ENCODE measurements around the gene MCTS1.
"Not testable (repeated sequence)": the region's sequence is repeated elsewhere in the genome, so short reads cannot be mapped to it uniquely, and the experiment has no call there.

Gene MCTS1

GRCh38 chrX:120570011-120570600, 33.8 kb upstream of the MCTS1 start:
- Histone ChIP-seq H3K4me3 (ENCODE audit: low read length) (no peak overlapping the region), H3K9ac (ENCODE audit: low read length) (no peak overlapping the region), H3K27me3 (ENCODE audit: control insufficient read depth, insufficient read depth, low read length) (no peaks in the 10 kb centered on the region), H3K4me1 (ENCODE audit: control insufficient read depth, low read depth, low read length) (no peaks in the 10 kb centered on the region), H3K36me3 (ENCODE audit: control insufficient read depth, low read depth, low read length) (no peaks in the 10 kb centered on the region), H3K9me3 (ENCODE audit: control insufficient read depth, low read depth, low read length) (peaks cover 12% of the 10 kb centered on the region), H3K27ac (ENCODE audit: low read length) (no peak overlapping the region)

DNA sequence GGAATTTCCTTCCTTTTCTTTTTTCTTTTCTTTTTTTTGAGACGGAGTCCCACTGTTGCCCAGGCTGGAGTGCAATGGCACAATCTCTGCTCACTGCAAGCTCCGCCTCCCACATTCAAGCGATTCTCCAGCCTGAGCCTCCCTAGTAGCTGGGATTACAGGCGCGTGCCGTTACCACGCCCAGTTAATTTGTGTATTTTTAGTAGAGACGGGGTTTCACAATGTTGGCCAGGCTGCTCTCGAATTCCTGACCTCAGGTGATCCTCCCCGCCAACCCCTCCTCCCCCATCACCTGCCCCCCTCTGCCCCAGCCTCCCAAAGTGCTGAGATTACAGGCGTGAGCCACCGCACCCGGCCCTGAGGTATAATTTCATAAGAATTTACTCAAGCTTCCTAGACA, 30.1 kb upstream of the MCTS1 start:
- H3K9ac ChIP-seq (ENCODE audit: low read length); H3K4me1 ChIP-seq (ENCODE audit: control insufficient read depth, low read depth, low read length); H3K36me3 ChIP-seq (ENCODE audit: control insufficient read depth, low read depth, low read length); H3K27ac ChIP-seq (ENCODE audit: low read length); H3K27me3 ChIP-seq (ENCODE audit: control insufficient read depth, insufficient read depth, low read length); H3K4me3 ChIP-seq (ENCODE audit: low read length): not testable (repeated sequence)
- peaks cover 14% of the 10 kb centered on the region for H3K9me3 ChIP-seq (ENCODE audit: control insufficient read depth, low read depth, low read length)

- no peaks in the 10 kb centered on the region for H3K36me3 ChIP-seq (ENCODE audit: control insufficient read depth, low read depth, low read length)
- H3K27me3 ChIP-seq (ENCODE audit: control insufficient read depth, insufficient read depth, low read length) = no peaks in the 10 kb centered on the region
- H3K4me3 ChIP-seq (ENCODE audit: low read length) = no peak overlapping the region
- H3K27ac ChIP-seq (ENCODE audit: low read length) = no peak overlapping the region
- no peak overlapping the region for H3K9ac ChIP-seq (ENCODE audit: low read length)
- H3K9me3 ChIP-seq (ENCODE audit: control insufficient read depth, low read depth, low read length) = peaks cover 14% of the 10 kb centered on the region
- no peaks in the 10 kb centered on the region for H3K4me1 ChIP-seq (ENCODE audit: control insufficient read depth, low read depth, low read length)
Measured at GRCh38 chrX:120575379-120576114, 28.4 kb upstream of the MCTS1 start.

- Histone ChIP-seq H3K27me3 (ENCODE audit: control insufficient read depth, insufficient read depth, low read length) (no peaks in the 10 kb centered on the region), H3K27ac (ENCODE audit: low read length) (no peak overlapping the region), H3K4me1 (ENCODE audit: control insufficient read depth, low read depth, low read length) (no peaks in the 10 kb centered on the region), H3K4me3 (ENCODE audit: low read length) (no peak overlapping the region), H3K36me3 (ENCODE audit: control insufficient read depth, low read depth, low read length) (no peaks in the 10 kb centered on the region), H3K9me3 (ENCODE audit: control insufficient read depth, low read depth, low read length) (peaks cover 3% of the 10 kb centered on the region), H3K9ac (ENCODE audit: low read length) (no peak overlapping the region)
Measured at GRCh38 chrX:120585702-120586101, 18.2 kb upstream of the MCTS1 start.

DNA sequence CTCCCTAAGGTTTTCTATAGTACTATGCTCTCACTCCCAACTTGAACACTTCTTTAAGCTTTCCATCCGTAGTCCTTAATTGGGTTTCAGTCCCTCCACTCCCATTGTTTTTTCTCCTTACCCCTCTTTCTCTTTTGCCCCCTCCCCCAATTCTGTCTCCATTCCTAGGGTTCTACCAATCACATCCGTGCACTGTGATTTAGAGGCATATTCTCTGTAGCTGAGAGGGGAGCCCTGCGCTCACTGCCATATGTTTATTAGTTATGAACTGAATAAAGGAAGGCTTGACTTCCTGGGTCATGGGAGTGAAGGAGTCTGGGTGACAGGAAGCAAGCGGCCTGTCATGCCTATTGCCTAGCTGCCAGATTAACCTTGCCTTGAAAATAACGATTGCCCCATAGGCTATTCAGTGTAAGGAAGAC, 471 bp downstream of the MCTS1 start:
- H3K4me1 ChIP-seq (ENCODE audit: control insufficient read depth, low read depth, low read length) = no peaks in the 10 kb centered on the region
- H3K9ac ChIP-seq (ENCODE audit: low read length) = peak overlapping the region; percentile 62
- no peaks in the 10 kb centered on the region for H3K27me3 ChIP-seq (ENCODE audit: control insufficient read depth, insufficient read depth, low read length)
- H3K36me3 ChIP-seq (ENCODE audit: control insufficient read depth, low read depth, low read length) = peaks cover 4% of the 10 kb centered on the region
- no peak overlapping the region for H3K27ac ChIP-seq (ENCODE audit: low read length)
- peak overlapping the region; percentile 81 for H3K4me3 ChIP-seq (ENCODE audit: low read length)
- H3K9me3 ChIP-seq (ENCODE audit: control insufficient read depth, low read depth, low read length) = peaks cover 4% of the 10 kb centered on the region

- Histone ChIP-seq H3K4me1 (ENCODE audit: control insufficient read depth, low read depth, low read length) (no peaks in the 10 kb centered on the region), H3K4me3 (ENCODE audit: low read length) (no peak overlapping the region), H3K36me3 (ENCODE audit: control insufficient read depth, low read depth, low read length) (peaks cover 4% of the 10 kb centered on the region), H3K9ac (ENCODE audit: low read length) (no peak overlapping the region), H3K27me3 (ENCODE audit: control insufficient read depth, insufficient read depth, low read length) (no peaks in the 10 kb centered on the region), H3K27ac (ENCODE audit: low read length) (no peak overlapping the region), H3K9me3 (ENCODE audit: control insufficient read depth, low read depth, low read length) (peaks cover 4% of the 10 kb centered on the region)
Measured at GRCh38 chrX:120612086-120612485, 8.2 kb downstream of the MCTS1 start.

DNA sequence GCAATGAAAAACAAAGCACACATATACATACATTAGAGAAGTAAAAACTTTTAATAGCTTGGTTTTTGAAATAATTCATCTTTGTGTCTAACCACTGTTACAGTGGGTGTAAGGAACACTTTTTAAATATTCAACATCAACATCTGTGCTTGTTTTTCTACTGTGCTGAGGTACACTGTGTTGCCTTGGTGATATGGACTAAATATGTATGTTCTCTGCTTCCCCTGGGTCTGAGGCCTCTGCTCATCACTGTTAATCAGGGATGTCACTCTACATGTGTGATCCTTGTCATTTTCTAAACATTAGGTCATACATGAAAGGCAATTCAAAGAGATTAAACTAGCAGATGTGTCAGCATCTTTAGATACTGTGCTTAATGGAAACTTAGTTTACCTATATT, 10.9 kb downstream of the MCTS1 start:
- Histone ChIP-seq H3K27ac (ENCODE audit: low read length) (no peak overlapping the region), H3K27me3 (ENCODE audit: control insufficient read depth, insufficient read depth, low read length) (no peaks in the 10 kb centered on the region), H3K4me3 (ENCODE audit: low read length) (no peak overlapping the region), H3K4me1 (ENCODE audit: control insufficient read depth, low read depth, low read length) (no peaks in the 10 kb centered on the region), H3K36me3 (ENCODE audit: control insufficient read depth, low read depth, low read length) (no peaks in the 10 kb centered on the region), H3K9ac (ENCODE audit: low read length) (no peak overlapping the region), H3K9me3 (ENCODE audit: control insufficient read depth, low read depth, low read length) (no peaks in the 10 kb centered on the region)

DNA sequence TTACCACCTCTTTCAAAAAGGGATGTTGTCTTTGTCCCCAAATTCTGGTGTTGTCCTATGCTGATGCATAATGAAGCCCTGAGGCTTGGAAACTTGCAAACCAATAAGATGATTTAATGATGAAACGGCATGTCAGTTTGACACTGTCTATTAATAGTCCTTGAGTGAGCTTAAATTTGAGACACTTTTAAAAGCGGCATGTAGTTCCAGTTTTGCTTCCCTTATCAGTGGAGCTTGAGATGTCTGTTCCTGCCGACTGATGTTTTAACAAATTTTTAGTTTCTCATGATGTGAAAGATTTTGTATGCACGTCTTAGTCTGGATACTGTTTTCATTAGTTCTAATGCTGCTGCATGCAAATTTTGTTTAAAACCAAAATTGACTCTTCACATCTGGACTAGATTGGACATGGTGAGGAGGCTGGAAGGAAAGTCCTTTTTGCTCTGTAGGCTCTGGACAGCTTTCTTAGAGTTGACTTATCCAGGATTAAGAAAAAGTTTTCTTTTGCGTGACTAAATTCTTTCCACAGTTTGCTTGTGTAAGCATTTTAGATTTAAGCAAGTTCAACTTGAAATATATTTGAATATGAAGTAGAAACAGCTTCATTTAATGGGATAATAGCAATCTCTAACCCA, 14.2 kb downstream of the MCTS1 start:
- H3K27ac ChIP-seq (ENCODE audit: low read length) = no peak overlapping the region
- H3K4me1 ChIP-seq (ENCODE audit: control insufficient read depth, low read depth, low read length) = no peaks in the 10 kb centered on the region
- H3K9me3 ChIP-seq (ENCODE audit: control insufficient read depth, low read depth, low read length) = peaks cover 6% of the 10 kb centered on the region
- H3K4me3 ChIP-seq (ENCODE audit: low read length) = no peak overlapping the region
- H3K9ac ChIP-seq (ENCODE audit: low read length) = no peak overlapping the region
- H3K36me3 ChIP-seq (ENCODE audit: control insufficient read depth, low read depth, low read length) = no peaks in the 10 kb centered on the region
- H3K27me3 ChIP-seq (ENCODE audit: control insufficient read depth, insufficient read depth, low read length) = no peaks in the 10 kb centered on the region

- Histone ChIP-seq H3K9ac (ENCODE audit: low read length) (no peak overlapping the region), H3K4me1 (ENCODE audit: control insufficient read depth, low read depth, low read length) (no peaks in the 10 kb centered on the region), H3K36me3 (ENCODE audit: control insufficient read depth, low read depth, low read length) (no peaks in the 10 kb centered on the region), H3K4me3 (ENCODE audit: low read length) (no peak overlapping the region), H3K27me3 (ENCODE audit: control insufficient read depth, insufficient read depth, low read length) (no peaks in the 10 kb centered on the region), H3K9me3 (ENCODE audit: control insufficient read depth, low read depth, low read length) (peaks cover 12% of the 10 kb centered on the region), H3K27ac (ENCODE audit: low read length) (no peak overlapping the region)
Measured at GRCh38 chrX:120625371-120625770, 21.5 kb downstream of the MCTS1 start.

DNA sequence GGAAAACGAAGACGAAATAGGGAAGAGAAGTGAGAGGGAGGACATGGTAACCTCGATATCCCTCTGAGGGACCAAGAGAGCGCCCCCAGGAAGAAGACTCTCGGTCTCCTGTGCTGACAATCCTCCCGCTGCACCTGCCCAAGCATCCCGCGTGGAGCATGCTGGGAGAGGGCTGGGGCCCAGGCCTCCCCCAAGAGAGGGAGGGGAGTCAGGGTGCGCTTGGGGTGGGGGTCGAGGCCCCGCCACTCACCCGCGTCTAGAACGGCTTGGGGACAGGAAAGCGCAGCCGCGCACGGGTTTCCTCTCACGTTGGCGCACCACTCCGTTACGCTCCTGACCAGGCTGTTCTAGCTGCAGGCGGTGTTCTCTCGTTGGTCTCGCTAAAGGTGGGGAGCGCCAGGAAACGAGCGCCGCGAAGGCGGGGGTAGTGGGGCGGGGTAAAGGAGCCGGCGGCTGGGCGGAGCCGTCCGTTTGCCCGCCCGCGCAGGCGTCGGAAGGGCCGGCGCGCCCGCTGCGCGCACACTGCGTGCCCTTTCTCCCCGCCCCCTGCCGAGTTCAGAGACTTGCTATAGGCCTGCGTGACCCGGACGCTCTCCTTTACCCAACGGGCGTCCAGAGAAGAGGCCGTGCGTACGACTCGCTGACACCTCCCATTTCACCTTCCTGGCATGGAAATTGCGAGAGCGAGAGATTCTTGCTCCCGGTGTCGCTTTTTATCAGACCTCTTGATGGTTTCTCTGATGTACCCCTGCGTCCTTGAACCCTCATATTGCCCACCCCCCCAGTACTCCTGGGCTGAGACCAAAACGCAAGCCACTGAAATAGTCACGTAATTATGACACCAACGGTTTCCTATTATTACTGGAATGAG, 26.0 kb downstream of the MCTS1 start, which contains the start of gene C1GALT1C1:
Gene C1GALT1C1, minus strand, starts transcription at position 388 of the 871 bp plus-strand sequence. CDS start 2,888 bp downstream, outside the sequence.
- peak within 1 kb of the TSS; percentile 63 for H3K4me3 ChIP-seq (ENCODE audit: low read length)
- no peaks in the 10 kb centered on the region for H3K4me1 ChIP-seq (ENCODE audit: control insufficient read depth, low read depth, low read length)
- H3K36me3 ChIP-seq (ENCODE audit: control insufficient read depth, low read depth, low read length) = no peaks in the 10 kb centered on the region
- no peak within 1 kb of the TSS for H3K27ac ChIP-seq (ENCODE audit: low read length)
- peaks cover 6% of the 10 kb centered on the region for H3K9me3 ChIP-seq (ENCODE audit: control insufficient read depth, low read depth, low read length)
- peak within 1 kb of the TSS; percentile 32 for H3K9ac ChIP-seq (ENCODE audit: low read length)
- H3K27me3 ChIP-seq (ENCODE audit: control insufficient read depth, insufficient read depth, low read length) = no peaks in the 10 kb centered on the region

- Histone ChIP-seq H3K4me3 (ENCODE audit: low read length) (no peak overlapping the region), H3K4me1 (ENCODE audit: control insufficient read depth, low read depth, low read length) (no peaks in the 10 kb centered on the region), H3K27me3 (ENCODE audit: control insufficient read depth, insufficient read depth, low read length) (no peaks in the 10 kb centered on the region), H3K27ac (ENCODE audit: low read length) (no peak overlapping the region), H3K9ac (ENCODE audit: low read length) (no peak overlapping the region), H3K9me3 (ENCODE audit: control insufficient read depth, low read depth, low read length) (peaks cover 7% of the 10 kb centered on the region), H3K36me3 (ENCODE audit: control insufficient read depth, low read depth, low read length) (no peaks in the 10 kb centered on the region)
Measured at GRCh38 chrX:120638619-120639018, 34.7 kb downstream of the MCTS1 start.

Data from iPS-18a (cell line).